ENCODE measurements around the gene C17orf100.

C17orf100 gene

GRCh38 chr17:6696906-6697305 is 45.3 kb downstream of the C17orf100 start:
- FAIRE-seq, result no peak

DNA sequence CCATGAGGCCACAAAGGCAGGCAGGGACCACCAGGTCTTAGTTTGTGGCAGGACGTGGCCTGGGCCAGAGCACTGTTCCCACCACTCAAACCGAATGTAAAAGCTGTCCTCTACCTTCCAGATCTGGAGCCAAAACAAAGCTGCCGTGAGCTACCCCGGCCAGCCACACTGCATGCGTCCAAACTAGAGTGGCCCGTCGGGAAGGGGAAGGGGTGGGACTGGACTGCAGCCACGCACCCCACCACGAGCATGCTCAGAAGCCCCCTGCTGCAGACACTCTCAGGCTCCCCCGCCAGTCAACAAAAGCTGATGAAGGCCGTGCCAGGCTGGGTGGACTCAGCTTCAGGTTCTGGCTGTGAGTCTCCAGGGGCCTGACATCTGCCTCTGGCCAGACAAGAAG is 46.4 kb downstream of the C17orf100 start:
- no peak for FAIRE-seq

- no peak for FAIRE-seq
These were observed 48.7 kb downstream of the C17orf100 start for GRCh38 chr17:6699997-6700947.

GRCh38 chr17:6700948-6701307 is 49.4 kb downstream of the C17orf100 start:
- no peak for FAIRE-seq

DNA sequence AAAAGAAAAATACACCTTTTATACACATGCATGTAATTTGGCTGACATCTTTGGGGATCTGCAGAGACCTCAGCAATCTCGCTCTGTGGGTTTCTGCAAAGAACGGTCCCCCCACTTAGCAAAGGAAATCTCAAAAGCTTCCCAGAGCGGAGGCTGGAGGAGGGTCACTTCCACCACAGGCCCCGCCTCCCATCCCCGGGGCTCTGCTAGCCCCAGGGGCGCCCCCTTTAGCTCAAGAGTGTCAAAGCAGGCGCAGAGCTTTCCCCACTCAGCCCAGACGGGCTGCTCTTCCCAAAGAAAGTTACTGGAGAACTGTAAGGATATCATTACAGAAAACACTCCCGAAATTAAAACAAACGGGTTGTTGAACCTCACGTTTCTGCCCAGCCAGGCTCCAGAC is 50.2 kb downstream of the C17orf100 start:
- FAIRE-seq, result peak; percentile 25

GRCh38 chr17:6702567-6703215 is 51.1 kb downstream of the C17orf100 start:
- FAIRE-seq, result no peak

Measured in G401.6 (cell line).